GM10266 (cell line): ENCODE data around the gene RB1.

ENCODE experiments used
- DNase-seq: peaks from one replicate; pipeline ENCODE4 v3.0.0; 2012; ENCODE audit errors: extremely low spot score
- TF ChIP-seq, protein P1 (sequence below): IDR thresholded peaks from 2 replicates; pipeline ENCODE4 v1.5.1; 2012; ENCODE audit warnings: mild to moderate bottlenecking, low read depth; ENCODE audit not compliant: control insufficient read depth, insufficient read depth; ENCODE audit errors: missing control alignments

Gene RB1

GRCh38 chr13:48504606-48505005 lies 201.1 kb downstream of the RB1 start:
- no peak for DNase-seq
- TF ChIP-seq, protein P1, sequence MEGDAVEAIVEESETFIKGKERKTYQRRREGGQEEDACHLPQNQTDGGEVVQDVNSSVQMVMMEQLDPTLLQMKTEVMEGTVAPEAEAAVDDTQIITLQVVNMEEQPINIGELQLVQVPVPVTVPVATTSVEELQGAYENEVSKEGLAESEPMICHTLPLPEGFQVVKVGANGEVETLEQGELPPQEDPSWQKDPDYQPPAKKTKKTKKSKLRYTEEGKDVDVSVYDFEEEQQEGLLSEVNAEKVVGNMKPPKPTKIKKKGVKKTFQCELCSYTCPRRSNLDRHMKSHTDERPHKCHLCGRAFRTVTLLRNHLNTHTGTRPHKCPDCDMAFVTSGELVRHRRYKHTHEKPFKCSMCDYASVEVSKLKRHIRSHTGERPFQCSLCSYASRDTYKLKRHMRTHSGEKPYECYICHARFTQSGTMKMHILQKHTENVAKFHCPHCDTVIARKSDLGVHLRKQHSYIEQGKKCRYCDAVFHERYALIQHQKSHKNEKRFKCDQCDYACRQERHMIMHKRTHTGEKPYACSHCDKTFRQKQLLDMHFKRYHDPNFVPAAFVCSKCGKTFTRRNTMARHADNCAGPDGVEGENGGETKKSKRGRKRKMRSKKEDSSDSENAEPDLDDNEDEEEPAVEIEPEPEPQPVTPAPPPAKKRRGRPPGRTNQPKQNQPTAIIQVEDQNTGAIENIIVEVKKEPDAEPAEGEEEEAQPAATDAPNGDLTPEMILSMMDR, result no peak

- TF ChIP-seq, protein P1, result no peak
- no peak for DNase-seq
Measured at GRCh38 chr13:48505012-48505411, 201.5 kb downstream of the RB1 start.

DNA sequence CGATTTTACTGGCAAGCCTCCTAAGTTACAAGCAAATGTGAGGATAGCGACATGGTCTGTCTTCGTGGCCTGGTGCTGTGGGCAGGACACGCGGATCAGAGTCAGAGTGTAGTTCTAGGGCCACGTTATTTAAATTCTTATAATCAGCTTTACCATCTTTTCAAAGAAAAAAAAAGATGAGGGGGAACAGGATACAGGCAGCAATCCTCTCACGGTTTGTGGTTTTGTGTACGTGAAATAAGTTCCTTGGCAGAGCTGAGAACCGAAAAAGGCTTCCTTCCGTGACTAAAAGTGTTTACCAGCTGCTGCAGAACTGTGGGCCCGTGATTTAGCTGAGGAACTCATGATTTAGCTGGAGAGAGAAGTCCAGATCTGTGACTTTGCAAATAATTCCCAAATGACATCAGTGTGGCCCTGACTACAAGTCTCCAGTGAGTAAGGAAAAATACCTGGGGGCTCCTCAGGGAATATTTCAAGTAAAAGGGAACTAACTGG lies 202.1 kb downstream of the RB1 start:
- TF ChIP-seq, protein P1, result no peak
- DNase-seq, result peak; percentile 29

DNA sequence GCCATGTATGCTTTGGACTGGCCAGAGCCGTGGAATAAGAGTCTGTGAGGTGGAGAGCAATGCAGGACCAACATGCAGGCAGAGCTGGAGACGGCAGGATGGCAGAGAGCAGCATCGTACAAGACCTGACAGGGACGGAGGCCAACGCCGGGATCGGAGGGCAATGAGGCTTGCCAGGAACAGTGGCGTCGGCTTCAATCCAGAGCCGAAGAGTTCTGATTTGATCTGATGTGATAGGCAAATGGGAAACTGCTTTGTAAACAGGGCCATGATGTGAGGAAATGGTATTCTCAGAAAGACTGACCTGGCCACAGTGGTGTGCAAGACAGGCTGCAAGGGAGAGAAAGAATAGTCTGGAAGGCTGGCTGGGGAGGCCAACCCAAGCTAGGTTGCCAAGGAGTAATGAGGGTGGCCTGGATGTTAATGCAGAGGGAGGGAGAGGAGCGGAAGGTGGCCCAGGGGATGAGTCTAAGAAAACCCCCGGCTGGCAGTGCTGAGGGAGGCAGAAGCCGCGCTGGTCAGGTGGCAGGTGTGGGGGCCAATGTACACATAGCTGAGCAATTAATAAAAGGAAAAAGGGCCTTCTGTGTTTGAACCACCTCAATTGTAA lies 202.6 kb downstream of the RB1 start:
- TF ChIP-seq, protein P1, result no peak
- DNase-seq, result no peak

- no peak for DNase-seq
- TF ChIP-seq, protein P1, result no peak
Measured at GRCh38 chr13:48507021-48507420, 203.5 kb downstream of the RB1 start.

DNA sequence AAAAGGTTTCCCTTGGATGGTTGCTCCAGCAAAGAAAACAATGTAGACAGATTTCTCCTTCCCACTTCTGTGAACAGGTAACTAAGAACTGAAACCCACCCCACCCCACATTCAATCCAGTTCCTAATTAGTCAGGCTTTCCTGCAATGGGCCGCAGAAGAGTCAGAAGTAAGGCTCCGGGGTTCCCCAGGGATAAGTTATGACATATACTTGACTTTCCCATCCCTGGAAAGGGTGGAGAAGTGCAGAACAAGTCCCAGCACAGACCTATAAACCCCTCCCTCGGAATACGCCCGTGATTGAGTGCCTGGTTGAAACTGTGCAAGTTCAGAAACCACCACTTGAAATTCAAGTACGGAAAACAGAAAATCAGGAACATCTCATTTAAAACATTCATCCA lies 204.5 kb downstream of the RB1 start:
- TF ChIP-seq, protein P1, result no peak
- no peak for DNase-seq

GRCh38 chr13:48510698-48511097 lies 207.1 kb downstream of the RB1 start:
- no peak for DNase-seq
- TF ChIP-seq, protein P1, result no peak
